CD8-positive, alpha-beta memory T cell (primary cell): ENCODE measurements around the gene LCN1. TPM values are rescaled to one million over a fixed set of nuclear protein-coding genes. Genes with fewer than 3 reads are reported as not detected.

Experiments
- CTCF ChIA-PET: fragments of 350-600 bp; sonication (Branson Sonifier 250); formaldehyde crosslinking; loops from one replicate; lab custom pipeline; 2021; ENCODE audit warnings: antibody characterized with exemption; lab: Charles Lee
- POLR2A ChIA-PET: fragments of 350-600 bp; sonication (Branson Sonifier 250); formaldehyde crosslinking; loops from one replicate; lab custom pipeline; 2021; ENCODE audit warnings: antibody characterized with exemption; lab: Charles Lee
- DNase-seq, 5 donors: peaks; one replicate each; pipeline versions ENCODE4 v3.0.0 to v3.0.0-alpha.2; 2020 to 2022; ENCODE audit warnings: mixed read lengths in 1 of 5
- H3K27ac ChIP-seq: one replicate; pipeline ENCODE4 v1.7.0; 2013; ENCODE audit warnings: low read depth, mild to moderate bottlenecking, low read length, moderate library complexity
- H3K27me3 ChIP-seq: 2 replicates; pipeline ENCODE4 v1.7.0; 2013; ENCODE audit warnings: low read length, mild to moderate bottlenecking; ENCODE audit not compliant: insufficient read depth, poor library complexity, severe bottlenecking
- H3K36me3 ChIP-seq: 2 replicates; pipeline ENCODE4 v1.7.0; 2013; ENCODE audit warnings: mild to moderate bottlenecking, low read length, moderate library complexity; ENCODE audit not compliant: insufficient read depth
- H3K4me1 ChIP-seq: 2 replicates; pipeline ENCODE4 v1.7.0; 2013; ENCODE audit warnings: mild to moderate bottlenecking, low read length, moderate library complexity; ENCODE audit not compliant: insufficient read depth
- H3K4me3 ChIP-seq: 2 replicates; pipeline ENCODE4 v1.7.0; 2013; ENCODE audit warnings: mild to moderate bottlenecking, low read length
- H3K9me3 ChIP-seq: 2 replicates; pipeline ENCODE4 v1.7.0; 2013; ENCODE audit warnings: mild to moderate bottlenecking, low read length
- H3K27ac Mint-ChIP-seq, 8 donors: one replicate each; pipeline ENCODE4 v1.8.0; 2020 to 2021; ENCODE audit warnings: mixed read lengths in 8 of 8, mild to moderate bottlenecking in 6 of 8, inconsistent platforms in 3 of 8, moderate library complexity in 3 of 8
- H3K27me3 Mint-ChIP-seq, 2 donors: one replicate each; pipeline ENCODE4 v1.8.0; 2020 to 2021; ENCODE audit warnings: mixed read lengths in 2 of 2, mild to moderate bottlenecking in 1 of 2, moderate library complexity in 1 of 2
- H3K36me3 Mint-ChIP-seq, 3 donors: one replicate each; pipeline ENCODE4 v1.8.0; 2020 to 2021; ENCODE audit warnings: mixed read lengths in 3 of 3, inconsistent platforms in 1 of 3, mild to moderate bottlenecking in 1 of 3
- H3K4me1 Mint-ChIP-seq, 3 donors: one replicate each; pipeline ENCODE4 v1.8.0; 2020 to 2021; ENCODE audit warnings: mixed read lengths in 3 of 3, inconsistent platforms in 1 of 3, mild to moderate bottlenecking in 1 of 3
- H3K4me3 Mint-ChIP-seq, 7 donors: one replicate each; pipeline ENCODE4 v1.8.0; 2020 to 2021; ENCODE audit warnings: mixed read lengths in 7 of 7, mild to moderate bottlenecking in 6 of 7, moderate library complexity in 4 of 7, inconsistent platforms in 2 of 7
- H3K9me3 Mint-ChIP-seq, 5 donors: one replicate each; pipeline ENCODE4 v1.8.0; 2020 to 2022; ENCODE audit warnings: mixed read lengths in 5 of 5, mild to moderate bottlenecking in 3 of 5, moderate library complexity in 2 of 5, inconsistent platforms in 1 of 5
- polyA plus RNA-seq: library from polyadenylated mRNA; unstranded; fragments of 300-500 nt; fragmentation: Illumina TruSeq; gene quantifications from one replicate; pipeline ENCODE4 v1.2.3, GENCODE V29; 2021
- total RNA-seq, 2 experiments: library from RNA; stranded (reverse); gene quantifications; one replicate each; pipeline ENCODE4 v1.2.3, GENCODE V29; 2021

LCN1 gene
- total and polyA plus RNA-seq, 3 experiments from 2014 or later: not detected

DNA sequence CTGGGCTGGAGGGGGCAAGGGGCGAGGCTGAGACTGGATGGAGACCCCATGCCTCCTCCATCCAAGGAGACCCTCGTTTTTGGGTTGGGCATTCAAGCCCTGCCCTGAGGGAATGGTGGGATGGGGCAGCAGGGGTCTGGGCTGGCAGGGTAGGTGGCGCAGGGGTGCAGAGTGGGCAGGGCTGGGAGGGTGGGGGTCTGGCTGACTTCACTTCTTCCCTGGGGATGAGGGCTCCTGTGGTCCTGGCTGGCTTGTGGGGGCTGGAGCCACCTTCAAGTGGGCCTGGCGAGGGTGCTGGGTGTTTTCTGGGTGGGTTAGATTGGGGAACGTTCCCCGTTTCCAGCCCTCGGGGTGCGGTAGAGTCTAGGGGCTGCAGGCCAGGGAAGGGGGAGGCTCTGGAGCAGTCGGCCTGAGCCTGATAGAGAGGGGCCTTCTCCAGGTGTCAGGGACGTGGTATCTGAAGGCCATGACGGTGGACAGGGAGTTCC, 412 bp downstream of the LCN1 start:
- ChIA-PET CTCF (no interaction called here), POLR2A (no interaction called here)
- no peaks in the 10 kb centered on the region for H3K36me3 ChIP-seq
- peaks cover 0 to 2% (median 0%) of the 10 kb centered on the region in 5 donors for H3K9me3 Mint-ChIP-seq
- no peak overlapping the region for H3K27ac ChIP-seq
- no peak for DNase-seq
- H3K36me3 Mint-ChIP-seq: no peaks in the 10 kb centered on the region
- H3K27me3 Mint-ChIP-seq: peaks cover 0 to 7% of the 10 kb centered on the region in 2 donors
- no peak overlapping the region for H3K27ac Mint-ChIP-seq
- no peak overlapping the region for H3K4me3 ChIP-seq
- no peaks in the 10 kb centered on the region for H3K27me3 ChIP-seq
- no peaks in the 10 kb centered on the region for H3K4me1 Mint-ChIP-seq
- H3K4me1 ChIP-seq: no peaks in the 10 kb centered on the region
- H3K4me3 Mint-ChIP-seq: no peak overlapping the region
- H3K9me3 ChIP-seq: no peaks in the 10 kb centered on the region

DNA sequence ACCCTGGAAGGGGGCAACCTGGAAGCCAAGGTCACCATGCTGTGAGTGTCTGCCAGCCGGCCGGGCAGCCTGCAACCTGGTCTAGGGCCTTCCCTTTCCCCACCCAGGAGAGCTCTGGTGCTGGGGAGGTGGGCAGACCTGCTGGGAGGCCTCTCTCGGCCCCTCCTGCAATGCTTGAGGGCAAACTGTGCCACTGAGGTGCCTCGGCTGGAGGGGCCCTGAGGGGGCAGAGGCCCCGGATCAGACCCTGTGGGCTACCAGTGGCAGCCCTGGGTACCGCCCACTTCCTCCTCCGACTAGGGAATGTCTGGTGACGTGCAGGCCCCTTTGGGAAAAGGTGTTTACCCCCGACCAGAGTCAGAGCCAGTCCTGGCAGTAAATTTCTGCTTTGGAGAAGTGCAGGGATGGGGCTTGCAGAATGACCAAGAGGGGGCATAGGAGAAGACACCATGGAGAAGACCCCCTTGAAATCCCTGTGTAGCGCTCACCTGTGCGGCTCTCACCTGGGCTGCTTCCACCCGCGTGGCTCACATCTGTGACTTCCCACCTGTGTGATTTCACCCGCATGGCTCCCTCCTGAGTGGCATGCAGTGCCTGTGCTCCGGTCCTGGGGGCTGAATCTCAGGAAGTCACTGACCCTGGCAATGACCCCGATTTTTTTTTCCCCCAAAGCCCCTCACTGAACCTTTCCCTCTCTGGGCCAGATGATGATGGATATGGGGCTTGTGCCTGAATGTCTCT, 1.1 kb downstream of the LCN1 start:
- Histone ChIP-seq H3K4me3 (no peak overlapping the region), H3K27ac (no peak overlapping the region), H3K27me3 (no peaks in the 10 kb centered on the region), H3K9me3 (no peaks in the 10 kb centered on the region), H3K36me3 (no peaks in the 10 kb centered on the region), H3K4me1 (no peaks in the 10 kb centered on the region)
- ChIA-PET POLR2A (no interaction called here), CTCF (no interaction called here)
- peaks cover 0 to 7% of the 10 kb centered on the region in 2 donors for H3K27me3 Mint-ChIP-seq
- H3K4me3 Mint-ChIP-seq: no peak overlapping the region
- H3K27ac Mint-ChIP-seq: no peak overlapping the region
- peaks cover 0 to 2% (median 0%) of the 10 kb centered on the region in 5 donors for H3K9me3 Mint-ChIP-seq
- DNase-seq: no peak
- no peaks in the 10 kb centered on the region for H3K36me3 Mint-ChIP-seq
- H3K4me1 Mint-ChIP-seq: no peaks in the 10 kb centered on the region

DNA sequence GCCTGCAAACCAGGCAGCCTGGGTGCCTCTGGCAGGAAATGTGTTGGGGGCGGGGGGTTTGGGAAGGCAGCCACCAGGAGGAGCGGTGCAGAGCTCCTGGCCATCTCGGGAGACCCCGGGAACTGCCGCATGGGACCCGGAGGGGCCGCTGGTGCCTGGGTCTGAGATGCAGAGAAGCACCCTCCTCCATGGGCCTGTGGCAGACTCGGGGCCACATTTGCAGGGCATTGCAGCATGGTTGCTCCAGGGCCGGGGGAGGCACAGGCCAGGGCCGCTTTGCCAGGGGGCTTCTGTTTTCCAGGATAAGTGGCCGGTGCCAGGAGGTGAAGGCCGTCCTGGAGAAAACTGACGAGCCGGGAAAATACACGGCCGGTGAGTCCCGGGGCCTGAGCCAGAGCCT, 1.7 kb downstream of the LCN1 start:
- Histone ChIP-seq H3K36me3 (no peaks in the 10 kb centered on the region), H3K27me3 (no peaks in the 10 kb centered on the region), H3K4me1 (no peaks in the 10 kb centered on the region), H3K4me3 (no peak overlapping the region), H3K27ac (no peak overlapping the region), H3K9me3 (no peaks in the 10 kb centered on the region)
- DNase-seq: no peak
- Mint-ChIP-seq H3K27me3 (peaks cover 0 to 7% of the 10 kb centered on the region in 2 donors), H3K36me3 (no peaks in the 10 kb centered on the region), H3K27ac (no peak overlapping the region), H3K4me1 (no peaks in the 10 kb centered on the region), H3K4me3 (no peak overlapping the region), H3K9me3 (peaks cover 0 to 2% (median 0%) of the 10 kb centered on the region in 5 donors)
- POLR2A ChIA-PET: no interaction called here
- CTCF ChIA-PET: no interaction called here

DNA sequence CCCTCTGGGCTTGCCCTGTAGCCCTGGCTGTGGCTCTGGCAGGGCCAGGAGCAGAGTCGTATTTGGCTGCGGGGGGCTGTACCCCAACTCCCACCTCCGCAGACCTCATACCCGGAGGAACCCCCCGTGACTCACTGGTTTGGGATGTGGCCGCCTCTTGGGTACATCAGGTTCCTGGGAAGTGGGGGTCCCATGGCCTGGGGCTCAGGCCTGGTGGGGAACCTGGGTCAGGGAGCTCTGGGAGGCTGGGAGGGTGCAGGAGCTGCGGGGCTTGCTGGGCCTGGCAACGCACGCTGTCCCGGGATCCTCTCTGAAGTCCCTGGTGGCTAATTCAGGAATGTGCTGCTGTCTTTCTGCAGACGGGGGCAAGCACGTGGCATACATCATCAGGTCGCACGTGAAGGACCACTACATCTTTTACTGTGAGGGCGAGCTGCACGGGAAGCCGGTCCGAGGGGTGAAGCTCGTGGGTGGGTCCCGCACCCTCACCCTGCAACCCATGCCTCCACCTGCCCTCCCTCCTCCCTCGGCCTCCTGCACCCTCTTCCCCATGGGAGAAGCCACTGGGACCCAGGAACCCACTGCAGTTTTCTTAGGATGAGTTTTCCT, 2.4 kb downstream of the LCN1 start:
- CTCF ChIA-PET: no interaction called here
- no peaks in the 10 kb centered on the region for H3K36me3 ChIP-seq
- Mint-ChIP-seq H3K27me3 (peaks cover 5 to 7% of the 10 kb centered on the region in 2 donors), H3K4me3 (no peak overlapping the region), H3K9me3 (no peaks in the 10 kb centered on the region), H3K4me1 (no peaks in the 10 kb centered on the region), H3K36me3 (no peaks in the 10 kb centered on the region), H3K27ac (no peak overlapping the region)
- no peak for DNase-seq
- H3K4me3 ChIP-seq: no peak overlapping the region
- no peaks in the 10 kb centered on the region for H3K9me3 ChIP-seq
- H3K27me3 ChIP-seq: no peaks in the 10 kb centered on the region
- H3K4me1 ChIP-seq: no peaks in the 10 kb centered on the region
- POLR2A ChIA-PET: no interaction called here
- no peak overlapping the region for H3K27ac ChIP-seq

DNA sequence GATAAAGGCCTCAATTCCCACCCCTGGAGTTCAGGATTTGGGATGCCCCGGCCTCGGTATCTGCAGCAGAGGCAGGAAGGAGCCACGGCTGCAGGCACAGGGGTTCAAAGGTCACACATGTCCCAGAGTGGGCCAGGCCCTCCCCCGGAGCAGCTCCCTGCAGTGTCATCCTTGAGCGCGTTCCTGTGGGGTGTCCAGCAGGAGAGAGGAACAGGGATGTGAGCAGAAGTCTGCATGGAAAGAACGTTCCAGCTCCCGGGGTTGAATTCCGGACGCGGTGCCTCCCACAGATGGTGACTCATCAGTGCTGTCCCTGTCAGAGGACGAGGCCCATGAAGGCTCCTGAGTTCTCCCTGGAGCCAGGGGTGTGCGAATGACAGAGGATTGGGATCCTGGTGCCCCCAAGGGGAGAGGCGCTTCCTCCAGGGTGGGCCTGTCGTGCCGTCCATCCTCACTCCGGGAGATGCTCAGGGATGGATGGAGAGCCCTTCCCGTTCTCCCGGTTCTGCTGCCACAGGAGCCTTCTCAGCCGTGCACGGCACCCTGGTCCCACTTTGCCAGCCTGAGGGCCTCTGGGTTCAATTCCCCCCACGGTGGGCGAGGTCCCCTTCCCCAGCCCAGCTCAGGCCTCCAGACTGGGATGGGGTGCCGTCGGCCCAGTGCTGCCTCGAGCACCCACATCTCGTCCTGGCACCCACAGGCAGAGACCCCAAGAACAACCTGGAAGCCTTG, 3.1 kb downstream of the LCN1 start:
- Mint-ChIP-seq H3K36me3 (no peaks in the 10 kb centered on the region), H3K9me3 (no peaks in the 10 kb centered on the region), H3K4me3 (no peak overlapping the region), H3K27ac (no peak overlapping the region), H3K27me3 (peaks cover 5 to 6% of the 10 kb centered on the region in 2 donors), H3K4me1 (no peaks in the 10 kb centered on the region)
- H3K9me3 ChIP-seq: no peaks in the 10 kb centered on the region
- no peaks in the 10 kb centered on the region for H3K36me3 ChIP-seq
- no peak for DNase-seq
- H3K27ac ChIP-seq: no peak overlapping the region
- POLR2A ChIA-PET: no interaction called here
- no peaks in the 10 kb centered on the region for H3K27me3 ChIP-seq
- CTCF ChIA-PET: no interaction called here
- H3K4me1 ChIP-seq: no peaks in the 10 kb centered on the region
- H3K4me3 ChIP-seq: no peak overlapping the region

DNA sequence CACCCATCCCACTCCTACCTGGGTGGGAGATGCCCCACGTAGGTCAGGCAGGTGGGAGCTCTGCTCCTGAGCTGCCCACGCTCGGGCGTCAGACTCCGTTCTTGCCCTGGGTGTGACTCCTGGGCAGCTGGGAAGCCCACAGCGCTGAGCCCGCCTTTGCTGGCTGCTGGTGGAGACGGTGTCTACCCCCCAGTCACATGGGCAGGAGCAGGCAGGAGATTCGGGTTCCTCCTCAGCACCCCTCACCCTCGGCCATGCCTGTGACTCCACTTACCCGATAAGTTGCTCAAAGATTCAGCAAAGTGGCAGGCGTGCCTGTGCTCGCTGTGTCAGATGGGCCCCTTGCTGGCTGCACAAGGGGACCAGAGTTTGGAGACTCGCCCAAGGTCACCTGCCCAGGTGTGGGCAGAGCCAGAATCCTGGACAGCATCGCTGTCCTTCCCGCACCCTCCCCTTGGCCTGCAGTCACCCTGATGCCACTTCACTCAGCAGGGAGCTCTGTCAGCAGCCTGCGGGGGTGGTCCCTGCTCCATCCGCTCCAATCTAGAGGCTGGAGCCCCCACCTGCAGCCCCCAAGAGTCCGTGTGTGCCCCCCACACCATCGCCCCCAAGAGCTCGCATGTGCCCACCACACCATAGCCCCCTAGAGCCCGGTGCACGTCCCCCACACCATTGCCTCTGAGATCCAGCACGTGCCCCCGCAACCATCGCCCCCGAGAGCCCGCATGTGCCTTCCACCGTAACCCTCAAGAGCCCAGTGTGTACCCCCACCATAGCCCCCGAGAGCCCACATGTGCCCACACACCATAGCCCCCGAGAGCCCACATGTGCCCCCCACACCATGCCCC, 4.2 kb downstream of the LCN1 start:
- DNase-seq: no peak
- no peak overlapping the region for H3K27ac Mint-ChIP-seq
- CTCF ChIA-PET: no interaction called here
- H3K9me3 Mint-ChIP-seq: no peaks in the 10 kb centered on the region
- POLR2A ChIA-PET: no interaction called here
- no peak overlapping the region for H3K4me3 Mint-ChIP-seq
- H3K27me3 Mint-ChIP-seq: peaks cover 5 to 7% of the 10 kb centered on the region in 2 donors
- no peaks in the 10 kb centered on the region for H3K9me3 ChIP-seq
- no peak overlapping the region for H3K4me3 ChIP-seq
- no peaks in the 10 kb centered on the region for H3K36me3 Mint-ChIP-seq
- no peak overlapping the region for H3K27ac ChIP-seq
- no peaks in the 10 kb centered on the region for H3K4me1 ChIP-seq
- H3K36me3 ChIP-seq: no peaks in the 10 kb centered on the region
- H3K27me3 ChIP-seq: no peaks in the 10 kb centered on the region
- H3K4me1 Mint-ChIP-seq: peaks cover 0 to 2% (median 0%) of the 10 kb centered on the region in 3 donors

DNA sequence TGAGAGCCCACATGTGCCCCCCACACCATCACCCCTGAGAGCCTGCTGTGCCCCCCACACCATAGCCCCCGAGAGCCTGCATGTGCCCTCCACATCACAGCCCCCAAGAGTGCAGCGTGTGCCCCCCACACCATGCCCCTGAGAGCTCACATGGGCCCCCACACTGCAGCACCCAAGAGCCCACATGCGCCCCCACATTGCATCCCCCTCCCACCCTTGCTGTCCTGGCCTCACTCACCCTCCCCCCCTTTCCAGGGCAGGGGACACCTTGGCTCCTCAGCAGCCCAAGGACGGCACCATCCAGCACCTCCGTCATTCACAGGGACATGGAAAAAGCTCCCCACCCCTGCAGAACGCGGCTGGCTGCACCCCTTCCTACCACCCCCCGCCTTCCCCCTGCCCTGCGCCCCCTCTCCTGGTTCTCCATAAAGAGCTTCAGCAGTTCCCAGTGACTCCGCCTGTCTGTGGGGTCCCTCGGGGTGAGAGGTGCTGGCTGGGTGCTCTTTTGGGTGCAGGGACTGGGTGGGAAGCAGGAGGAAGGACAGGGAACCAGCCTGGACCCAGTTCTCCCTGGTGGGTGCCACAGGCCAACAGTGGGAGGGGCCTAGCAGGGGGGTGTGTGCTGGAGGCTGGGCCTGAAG, 5.0 kb downstream of the LCN1 start:
- H3K9me3 Mint-ChIP-seq: no peaks in the 10 kb centered on the region
- H3K4me3 ChIP-seq: no peak overlapping the region
- H3K9me3 ChIP-seq: no peaks in the 10 kb centered on the region
- no peaks in the 10 kb centered on the region for H3K27me3 ChIP-seq
- ChIA-PET CTCF (no interaction called here), POLR2A (no interaction called here)
- H3K36me3 ChIP-seq: no peaks in the 10 kb centered on the region
- no peak overlapping the region for H3K27ac ChIP-seq
- DNase-seq: no peak
- no peak overlapping the region for H3K4me3 Mint-ChIP-seq
- peak overlapping the region in 1 of 8 donors; percentile 63 for H3K27ac Mint-ChIP-seq
- H3K36me3 Mint-ChIP-seq: no peaks in the 10 kb centered on the region
- no peaks in the 10 kb centered on the region for H3K4me1 ChIP-seq
- H3K4me1 Mint-ChIP-seq: peaks cover 0 to 3% (median 0%) of the 10 kb centered on the region in 3 donors
- peaks cover 10 to 13% of the 10 kb centered on the region in 2 donors for H3K27me3 Mint-ChIP-seq
